Gastroesophageal sphincter (tissue), 3 donors: Measurements from ENCODE around the gene DTHD1.

Experiments
- EP300 ChIP-seq: sonication (generic); formaldehyde crosslinking; IDR thresholded peaks from one replicate; pipeline ENCODE4 v1.6.1; 2017; ENCODE audit warnings: antibody characterized with exemption, mild to moderate bottlenecking
- POLR2A ChIP-seq, 2 donors: fragments of 450-650 bp; IDR thresholded peaks; one replicate each; pipeline ENCODE4 v1.6.1; 2017; ENCODE audit warnings: antibody characterized with exemption in 2 of 2, mild to moderate bottlenecking in 2 of 2, moderate library complexity in 1 of 2
- POLR2AphosphoS5 ChIP-seq: sonication (generic); formaldehyde crosslinking; IDR thresholded peaks from one replicate; pipeline ENCODE4 v1.6.1; 2017; ENCODE audit warnings: antibody characterized with exemption
- TF ChIP-seq, protein P1 (sequence below), 4 experiments: fragments of 200-600 bp in 2 of 4; fragments of 450-650 bp in 2 of 4; sonication (generic) in 1 of 4; IDR thresholded peaks; one replicate each; pipeline ENCODE4 v1.5.1; 2017 to 2019; ENCODE audit warnings: antibody characterized with exemption in 4 of 4, mild to moderate bottlenecking in 2 of 4, moderate library complexity in 2 of 4

GRCh38 chr4:36308150-36308549 is 26.7 kb downstream of the DTHD1 start:
- TF ChIP-seq, protein P1, sequence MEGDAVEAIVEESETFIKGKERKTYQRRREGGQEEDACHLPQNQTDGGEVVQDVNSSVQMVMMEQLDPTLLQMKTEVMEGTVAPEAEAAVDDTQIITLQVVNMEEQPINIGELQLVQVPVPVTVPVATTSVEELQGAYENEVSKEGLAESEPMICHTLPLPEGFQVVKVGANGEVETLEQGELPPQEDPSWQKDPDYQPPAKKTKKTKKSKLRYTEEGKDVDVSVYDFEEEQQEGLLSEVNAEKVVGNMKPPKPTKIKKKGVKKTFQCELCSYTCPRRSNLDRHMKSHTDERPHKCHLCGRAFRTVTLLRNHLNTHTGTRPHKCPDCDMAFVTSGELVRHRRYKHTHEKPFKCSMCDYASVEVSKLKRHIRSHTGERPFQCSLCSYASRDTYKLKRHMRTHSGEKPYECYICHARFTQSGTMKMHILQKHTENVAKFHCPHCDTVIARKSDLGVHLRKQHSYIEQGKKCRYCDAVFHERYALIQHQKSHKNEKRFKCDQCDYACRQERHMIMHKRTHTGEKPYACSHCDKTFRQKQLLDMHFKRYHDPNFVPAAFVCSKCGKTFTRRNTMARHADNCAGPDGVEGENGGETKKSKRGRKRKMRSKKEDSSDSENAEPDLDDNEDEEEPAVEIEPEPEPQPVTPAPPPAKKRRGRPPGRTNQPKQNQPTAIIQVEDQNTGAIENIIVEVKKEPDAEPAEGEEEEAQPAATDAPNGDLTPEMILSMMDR (IDR thresholded peaks at IDR 0.05), result no peak
- TF ChIP-seq POLR2A (IDR thresholded peaks at IDR 0.05) (no peak), EP300 (no peak), POLR2AphosphoS5 (no peak)
